HCT116 (cell line): ENCODE measurements around the gene RNU6-9. TPM values are rescaled to one million over a fixed set of nuclear protein-coding genes. Genes with fewer than 3 reads are reported as not detected.

Experiments used
- ATAC-seq: fragments of 200-7000 bp; cut with Tn5 transposase; 2 replicates; pipeline ENCODE4 v1.9.1; 2020; ENCODE audit warnings: mild to moderate bottlenecking, moderate library complexity
- BruUV-seq: library from RNA; stranded (reverse); fragments of 400-500 nt; replicated peaks from 2 replicates; lab custom pipeline; 2021; lab: Mats Ljungman, UMichigan
- CTCF ChIA-PET: fragments of 300-600 bp; sonication (Branson Sonifier 250); formaldehyde crosslinking; loops from one replicate; lab custom pipeline; 2021; ENCODE audit warnings: antibody characterized with exemption; lab: Charles Lee
- POLR2A ChIA-PET: fragments of 300-600, 350-600 bp; sonication (Branson Sonifier 250); formaldehyde crosslinking; loops from one replicate; lab custom pipeline; 2021; ENCODE audit warnings: antibody characterized with exemption; lab: Charles Lee
- RAD21 ChIA-PET, 2 experiments: fragments of 300-600 bp; sonication (Branson Sonifier 250); formaldehyde crosslinking; loops; one replicate each; lab custom pipeline; 2023; ENCODE audit warnings: low total read pairs in 2 of 2; ENCODE audit not compliant: uncharacterized antibody in 2 of 2, unreplicated experiment in 2 of 2, low non-redundant PET in 1 of 2; lab: Charles Lee
- DNase-seq: peaks from one replicate; pipeline ENCODE4 v3.0.0-alpha.2; 2010; ENCODE audit warnings: low read depth, low spot score
- H2AFZ ChIP-seq: fragments of 200-600 bp; shearing (Covaris generic), sonication (generic); 2 replicates; pipeline ENCODE4 v1.6.1; 2017; ENCODE audit warnings: low read depth, mixed run types, mixed read lengths, antibody characterized with exemption, low read length; ENCODE audit not compliant: poor library complexity, severe bottlenecking
- H3K27ac ChIP-seq: 2 replicates; pipeline ENCODE4 v1.5.1; 2012; ENCODE audit warnings: low read depth, low read length
- H3K27me3 ChIP-seq: fragments of 200-600 bp; sonication (generic); 2 replicates; pipeline ENCODE4 v1.6.1; 2016; ENCODE audit warnings: mixed run types, low read length, mixed read lengths; ENCODE audit not compliant: insufficient read depth
- H3K36me3 ChIP-seq, 2 experiments: fragments of 200-500 bp in 1 of 2; fragments of 200-600 bp in 1 of 2; sonication (Bioruptor generic) in 1 of 2; sonication (generic) in 1 of 2; 2 replicates each; pipeline versions ENCODE4 v1.5.1 to v1.6.1; 2014 to 2016; ENCODE audit warnings: low read length in 2 of 2, inconsistent platforms in 1 of 2, mixed read lengths in 1 of 2, mixed run types in 1 of 2; ENCODE audit not compliant: insufficient read depth in 2 of 2, control insufficient read depth in 1 of 2
- H3K4me1 ChIP-seq, 2 experiments: fragments of 200-600 bp in 1 of 2; sonication (generic) in 1 of 2; 2 replicates each; pipeline versions ENCODE4 v1.5.1 to v1.6.1; 2012 to 2017; ENCODE audit warnings: low read length in 2 of 2, inconsistent platforms in 1 of 2, mild to moderate bottlenecking in 1 of 2, mixed read lengths in 1 of 2, mixed run types in 1 of 2, moderate library complexity in 1 of 2; ENCODE audit not compliant: insufficient read depth in 2 of 2, control insufficient read depth in 1 of 2
- H3K4me2 ChIP-seq: fragments of 200-600 bp; sonication (generic); 2 replicates; pipeline ENCODE4 v1.6.1; 2017; ENCODE audit warnings: mixed run types, low read length, mixed read lengths
- H3K4me3 ChIP-seq, 2 experiments: fragments of 200-600 bp in 1 of 2; sonication (generic) in 1 of 2; replicated peaks in 1 of 2; 2 replicates each; pipeline ENCODE4 v1.5.1; 2011 to 2016; ENCODE audit warnings: low read length in 2 of 2, control low read depth in 1 of 2, low read depth in 1 of 2, mild to moderate bottlenecking in 1 of 2, mixed read lengths in 1 of 2, mixed run types in 1 of 2
- H3K79me2 ChIP-seq: fragments of 200-600 bp; sonication (generic); 2 replicates; pipeline ENCODE4 v1.6.1; 2017; ENCODE audit warnings: mild to moderate bottlenecking, mixed run types, low read length, moderate library complexity, mixed read lengths; ENCODE audit not compliant: insufficient read depth
- H3K9ac ChIP-seq: fragments of 200-600 bp; sonication (generic); 2 replicates; pipeline ENCODE4 v1.6.1; 2016; ENCODE audit warnings: low read length, mixed read lengths
- H3K9me2 ChIP-seq: fragments of 200-600 bp; sonication (generic), shearing (Covaris generic); 2 replicates; pipeline ENCODE4 v1.6.1; 2017; ENCODE audit warnings: mixed run types, mild to moderate bottlenecking, moderate library complexity; ENCODE audit not compliant: insufficient read depth
- H3K9me3 ChIP-seq, 2 experiments: fragments of 200-500 bp in 1 of 2; fragments of 200-600 bp in 1 of 2; sonication (Bioruptor generic) in 1 of 2; sonication (generic) in 1 of 2; 2 replicates each; pipeline ENCODE4 v1.6.1; 2014 to 2017; ENCODE audit warnings: low read length in 2 of 2, mixed read lengths in 2 of 2, inconsistent platforms in 1 of 2, low read depth in 1 of 2, mild to moderate bottlenecking in 1 of 2, mixed run types in 1 of 2, moderate library complexity in 1 of 2; ENCODE audit not compliant: control insufficient read depth in 1 of 2, insufficient read depth in 1 of 2
- H4K20me1 ChIP-seq: fragments of 200-600 bp; sonication (generic), shearing (Covaris generic); 2 replicates; pipeline ENCODE4 v1.6.1; 2017; ENCODE audit warnings: mixed run types, mild to moderate bottlenecking, moderate library complexity; ENCODE audit not compliant: insufficient read depth
- CTCF ChIP-seq, 3 experiments: fragments of 200-600 bp in 1 of 3; sonication (generic) in 1 of 3; IDR thresholded peaks in 2 of 3; conservative IDR thresholded peaks in 1 of 3; 2 replicates each; pipeline ENCODE4 v1.5.1; 2012 to 2017; ENCODE audit warnings: low read depth in 2 of 3, low read length in 2 of 3, antibody characterized with exemption in 1 of 3, borderline replicate concordance in 1 of 3, control low read depth in 1 of 3, mild to moderate bottlenecking in 1 of 3, mixed read lengths in 1 of 3, mixed run types in 1 of 3, moderate library complexity in 1 of 3; ENCODE audit not compliant: insufficient read depth in 1 of 3
- ELF1 ChIP-seq: IDR thresholded peaks from 2 replicates; pipeline ENCODE4 v1.6.1; 2012; ENCODE audit warnings: low read depth, borderline replicate concordance
- EZH2 ChIP-seq: fragments of 200-600 bp; sonication (generic); IDR thresholded peaks from 2 replicates; pipeline ENCODE4 v1.6.1; 2017; ENCODE audit warnings: antibody characterized with exemption, mixed run types
- MAX ChIP-seq: IDR thresholded peaks from 2 replicates; pipeline ENCODE4 v1.6.1; 2012
- POLR2A ChIP-seq: IDR thresholded peaks from 2 replicates; pipeline ENCODE4 v1.7.0; 2011; ENCODE audit warnings: borderline replicate concordance; ENCODE audit not compliant: insufficient read depth, insufficient read length; ENCODE audit errors: extremely low read depth
- POLR2AphosphoS5 ChIP-seq: IDR thresholded peaks from 2 replicates; pipeline ENCODE4 v1.6.1; 2011; ENCODE audit warnings: mild to moderate bottlenecking, low read depth, low read length, moderate library complexity
- RAD21 ChIP-seq: IDR thresholded peaks from 2 replicates; pipeline ENCODE4 v1.6.1; 2012; ENCODE audit warnings: low read depth, mild to moderate bottlenecking
- SP1 ChIP-seq: IDR thresholded peaks from 2 replicates; pipeline ENCODE4 v1.6.1; 2012; ENCODE audit warnings: low read depth
- TCF7L2 ChIP-seq: IDR thresholded peaks from 2 replicates; pipeline ENCODE4 v1.7.0; 2011; ENCODE audit warnings: borderline replicate concordance, inconsistent platforms; ENCODE audit not compliant: insufficient read depth, insufficient read length; ENCODE audit errors: extremely low read depth
- YY1 ChIP-seq: IDR thresholded peaks from 2 replicates; pipeline ENCODE4 v1.6.1; 2011; ENCODE audit warnings: low read length, low read depth, moderate library complexity, mild to moderate bottlenecking; ENCODE audit not compliant: insufficient replicate concordance; ENCODE audit errors: extremely low read depth
- ZFX ChIP-seq: fragments of 450-650 bp; IDR thresholded peaks from 2 replicates; pipeline ENCODE4 v1.6.1; 2017
- intact Hi-C: fragments of 100-400 bp; cut with micrococcal nuclease; formaldehyde crosslinking; loops from 2 replicates; pipeline ENCODE4 v1.10.0; 2022
- total RNA-seq: library from RNA; stranded (reverse); gene quantifications from one replicate; pipeline ENCODE4 v1.2.1, GENCODE V29; 2021; ENCODE audit not compliant: unreplicated experiment

The RNU6-9 gene
- total RNA-seq, 1 experiment from 2014 or later: not detected

- peak overlapping the region; percentile 88 for H3K4me2 ChIP-seq
- no peaks in the 10 kb centered on the region for H3K27me3 ChIP-seq
- no peaks in the 10 kb centered on the region; a peak in 1 of 4 replicates for H3K36me3 ChIP-seq
- H4K20me1 ChIP-seq: no peaks in the 10 kb centered on the region
- peak overlapping the region; percentile 71 for H3K27ac ChIP-seq
- no peaks in the 10 kb centered on the region for H3K9me2 ChIP-seq
- no peaks in the 10 kb centered on the region for H3K9me3 ChIP-seq
- no TSS peak for BruUV-seq
- ATAC-seq (peak; percentile 38), DNase-seq (peak; percentile 63)
- peaks cover 14 to 32% of the 10 kb centered on the region in 2 experiments for H3K4me1 ChIP-seq
- intact Hi-C loops: loop anchor here (2.0 kb wide), 1 partner anchor 91 kb away; no protein-coding TSS in a partner anchor
- ChIA-PET RAD21 (no interaction called here), POLR2A (no interaction called here), CTCF (interaction anchor here (0.6 kb wide), 1 partner anchor 13 kb away, joined by 10 read pairs; no protein-coding TSS in a partner anchor)
- H3K79me2 ChIP-seq: no peaks in the 10 kb centered on the region
- H2AFZ ChIP-seq: no peak overlapping the region
- peak overlapping the region; percentile 71 to 78 for H3K4me3 ChIP-seq
- peak overlapping the region; percentile 83 for H3K9ac ChIP-seq
- peak; percentile 51; the same call in 1 of the 2 replicates for TF ChIP-seq ZFX
- TF ChIP-seq TCF7L2: no peak
- peak in 2 of 3 experiments; percentile 31 to 46; a peak in 5 of 6 replicates for TF ChIP-seq CTCF (IDR thresholded peaks at IDR 0.05 in 2 of 3, conservative IDR thresholded peaks at IDR 0.05 in 1 of 3; ENCODE audit: borderline replicate concordance in 1 of 3, insufficient read depth in 1 of 3, low read depth in 2 of 3, low read length in 2 of 3)
- no peak for TF ChIP-seq EZH2
- peak; percentile 32 for TF ChIP-seq YY1
- no peak for TF ChIP-seq POLR2AphosphoS5
- peak; percentile 8; the same call in 1 of the 2 replicates for TF ChIP-seq SP1
- no peak for TF ChIP-seq ELF1
- TF ChIP-seq RAD21: 0 out of 2 replicates have a peak, but pooled peaks have one; percentile 27
- TF ChIP-seq POLR2A: no peak
- peak; percentile 91 for TF ChIP-seq MAX
Observed at GRCh38 chr19:861756-862580, 31.3 kb upstream of the RNU6-9 start.
